ENCODE measurements around the gene BLOC1S3.
"Not testable (repeated sequence)": the region's sequence is repeated elsewhere in the genome, so short reads cannot be mapped to it uniquely, and the experiment has no call there.

- TF ChIP-seq EZH2 (IDR thresholded peaks at IDR 0.05; ENCODE audit: borderline replicate concordance, low read length); CTCF (IDR thresholded peaks at IDR 0.05; ENCODE audit: low read length): not testable (repeated sequence)
Observed at GRCh38 chr19:45229056-45229455, 50.5 kb downstream of the BLOC1S3 start.

Data from OCI-LY1 (cell line).